ENCODE measurements around the gene STK32C.

The STK32C gene

GRCh38 chr10:132242103-132242840 is 65.5 kb downstream of the STK32C start:
- no peak for DNase-seq

GRCh38 chr10:132241496-132241895 is 66.3 kb downstream of the STK32C start:
- no peak for DNase-seq

- DNase-seq, result no peak
Observed at GRCh38 chr10:132241086-132241485, 66.7 kb downstream of the STK32C start.

GRCh38 chr10:132240581-132240980 is 67.2 kb downstream of the STK32C start:
- no peak for DNase-seq

GRCh38 chr10:132240156-132240555 is 67.6 kb downstream of the STK32C start:
- DNase-seq, result no peak

- DNase-seq, result no peak
Observed at GRCh38 chr10:132239126-132240031, 68.4 kb downstream of the STK32C start.

- no peak for DNase-seq
Observed at GRCh38 chr10:132238371-132239125, 69.2 kb downstream of the STK32C start.

- no peak for DNase-seq
Observed at GRCh38 chr10:132237871-132238270, 69.9 kb downstream of the STK32C start.

- DNase-seq, result no peak
Observed at GRCh38 chr10:132237396-132237795, 70.4 kb downstream of the STK32C start.

GRCh38 chr10:132236881-132237280 is 70.9 kb downstream of the STK32C start:
- no peak for DNase-seq

- no peak for DNase-seq
Observed at GRCh38 chr10:132236161-132236560, 71.6 kb downstream of the STK32C start.

- DNase-seq, result no peak
Observed at GRCh38 chr10:132234860-132235259, 72.9 kb downstream of the STK32C start.

- no peak for DNase-seq
Observed at GRCh38 chr10:132233501-132234085, 74.2 kb downstream of the STK32C start.

GRCh38 chr10:132232981-132233380 is 74.8 kb downstream of the STK32C start:
- no peak for DNase-seq

GRCh38 chr10:132232023-132232951 is 75.5 kb downstream of the STK32C start:
- DNase-seq, result no peak

- DNase-seq, result no peak
Observed at GRCh38 chr10:132231656-132232022, 76.1 kb downstream of the STK32C start.

GRCh38 chr10:132230557-132231210 is 77.1 kb downstream of the STK32C start:
- DNase-seq, result no peak

GRCh38 chr10:132229834-132230556 is 77.8 kb downstream of the STK32C start:
- no peak for DNase-seq

GRCh38 chr10:132229096-132229495 is 78.7 kb downstream of the STK32C start:
- peak; percentile 6 for DNase-seq

- no peak for DNase-seq
Observed at GRCh38 chr10:132228616-132229015, 79.1 kb downstream of the STK32C start.

Data from fibroblast of upper back skin (primary cell).